SH-SY5Y (cell line): Measurements from ENCODE around the gene EPHA6.

Experiments
- GATA2 ChIP-seq: IDR thresholded peaks from 2 replicates; pipeline ENCODE4 v1.6.1; 2011; ENCODE audit warnings: mild to moderate bottlenecking, low read depth, low read length
- GATA3 ChIP-seq: IDR thresholded peaks from 2 replicates; pipeline ENCODE4 v1.6.1; 2011; ENCODE audit warnings: low read depth, mild to moderate bottlenecking, low read length, moderate library complexity

DNA sequence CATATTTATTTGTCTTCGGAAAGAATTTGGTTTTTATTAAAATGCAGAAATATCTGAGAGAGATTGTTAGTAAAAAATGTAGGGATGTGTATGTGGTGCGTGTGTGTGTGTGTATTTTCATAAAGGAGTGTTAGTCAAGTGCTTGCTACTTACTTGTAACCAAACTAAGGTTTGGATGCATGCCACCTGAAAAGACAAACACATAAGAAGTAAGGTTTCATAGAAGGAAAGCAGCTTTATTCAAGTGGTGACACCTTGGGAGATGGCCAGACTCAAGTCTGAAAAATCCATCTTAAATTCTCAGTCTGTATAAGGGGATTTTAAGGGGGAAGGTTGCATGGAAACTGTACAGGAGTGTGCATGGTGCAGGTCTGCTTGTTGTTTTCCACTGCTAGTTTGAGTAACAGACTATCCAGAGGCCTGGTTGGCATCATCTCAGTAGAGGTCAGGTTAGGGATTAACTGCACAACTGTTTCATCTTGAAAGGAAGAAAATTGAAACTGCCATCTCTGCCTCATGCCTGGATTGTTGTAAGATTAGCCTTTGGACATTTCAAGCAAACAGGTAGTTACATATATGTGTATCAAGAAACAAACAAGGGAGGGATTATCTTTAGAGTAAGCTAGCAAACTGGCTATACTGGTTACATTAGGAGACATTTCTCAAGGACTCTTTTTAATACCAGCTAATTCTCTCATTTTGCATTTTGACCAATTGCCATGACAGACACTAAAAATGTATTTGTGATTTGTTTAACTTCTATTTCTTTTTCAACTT is 196.7 kb downstream of the EPHA6 start:
- TF ChIP-seq GATA2 (no peak), GATA3 (no peak)
